B cell (primary cell): ENCODE results near the gene RAB31.

Experiments
- CTCF ChIP-seq: fragments of 200-600 bp; IDR thresholded peaks from one replicate; pipeline ENCODE4 v1.8.0; 2022; ENCODE audit warnings: antibody characterized with exemption, mild to moderate bottlenecking
- EZH2 ChIP-seq: IDR thresholded peaks from 2 replicates; pipeline ENCODE4 v1.6.1; 2012; ENCODE audit warnings: borderline replicate concordance, low read depth, mild to moderate bottlenecking, moderate library complexity, low read length; ENCODE audit not compliant: insufficient read depth, poor library complexity, severe bottlenecking

- TF ChIP-seq CTCF (peak; percentile 65), EZH2 (no peak)
These were observed 34.5 kb upstream of the RAB31 start for GRCh38 chr18:9673296-9674251.
